ENCODE measurements around the gene HOXD3.

Gene HOXD3

DNA sequence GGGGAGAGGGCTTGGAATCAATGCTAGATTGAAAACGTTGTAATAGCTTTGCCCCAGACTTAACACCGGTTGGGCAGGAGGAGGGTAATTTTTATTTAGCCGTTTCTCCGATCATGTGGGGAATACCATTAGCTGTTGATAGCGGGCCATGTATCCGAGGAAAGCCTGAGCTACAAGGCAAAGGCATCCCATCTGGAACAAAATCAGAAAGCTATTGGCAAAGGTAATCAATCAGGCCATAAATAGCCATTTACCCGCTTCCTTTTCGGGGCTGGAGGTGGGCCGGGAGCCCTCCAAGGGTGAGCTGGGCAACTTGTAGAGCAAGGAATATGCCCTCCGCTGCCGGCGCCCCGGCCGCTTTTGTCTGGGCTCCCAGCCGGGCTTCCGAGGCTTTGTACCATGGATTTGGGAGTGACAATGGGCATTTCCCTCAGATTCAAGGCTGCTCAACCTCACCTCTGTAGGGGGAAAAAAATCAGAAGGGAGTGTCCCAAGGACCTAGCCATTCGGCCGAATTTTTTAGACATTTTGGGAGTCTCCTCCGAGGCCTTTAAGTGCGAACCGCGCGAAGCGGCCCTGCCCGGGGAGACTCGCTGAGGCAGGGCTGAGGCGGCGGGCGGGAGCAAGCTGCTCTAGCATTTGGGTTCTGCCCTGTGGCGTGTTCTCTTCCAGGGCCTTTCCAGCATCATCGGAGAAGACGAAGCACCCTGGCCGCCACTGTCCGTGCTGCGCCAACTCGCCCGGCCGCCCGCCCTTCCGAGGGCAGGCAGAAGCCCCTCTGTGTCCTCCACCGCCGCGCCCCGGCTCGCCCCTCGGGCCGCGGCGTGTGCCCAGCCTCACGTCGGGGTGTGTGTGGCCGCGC is 35.7 kb upstream of the HOXD3 start:
- DNase-seq (ENCODE audit: low read depth) = no peak

DNA sequence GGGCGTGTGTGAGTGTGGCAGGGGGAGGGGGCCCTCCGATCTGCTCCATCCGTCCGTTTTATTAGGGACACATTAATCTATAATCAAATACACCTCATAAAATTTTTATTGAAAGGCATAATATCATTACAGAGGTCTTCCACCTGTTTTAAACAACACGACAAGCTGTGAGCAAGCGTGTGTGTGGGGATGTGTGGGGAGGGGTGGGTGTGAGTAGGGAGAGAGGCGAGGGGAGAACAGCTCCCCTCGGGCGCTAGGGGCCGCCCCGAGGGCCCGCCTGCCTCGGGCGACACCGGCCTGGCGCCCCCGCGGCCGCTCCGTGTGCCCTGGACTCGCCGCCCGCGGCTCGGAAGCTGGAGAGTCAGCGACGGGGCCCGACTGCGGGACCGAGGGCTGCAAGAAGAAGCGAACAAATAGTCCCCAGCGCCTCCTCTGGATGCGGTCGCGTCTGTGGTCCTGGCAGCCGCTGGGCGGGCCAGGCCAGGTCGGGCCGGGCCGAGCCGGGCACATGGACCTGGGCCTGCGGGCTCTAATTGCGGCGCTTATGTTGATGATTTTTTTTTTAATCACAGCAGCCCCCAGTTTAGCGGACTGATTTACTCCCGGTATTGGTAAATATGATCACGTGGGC is 34.9 kb upstream of the HOXD3 start:
- DNase-seq (ENCODE audit: low read depth) = no peak

DNA sequence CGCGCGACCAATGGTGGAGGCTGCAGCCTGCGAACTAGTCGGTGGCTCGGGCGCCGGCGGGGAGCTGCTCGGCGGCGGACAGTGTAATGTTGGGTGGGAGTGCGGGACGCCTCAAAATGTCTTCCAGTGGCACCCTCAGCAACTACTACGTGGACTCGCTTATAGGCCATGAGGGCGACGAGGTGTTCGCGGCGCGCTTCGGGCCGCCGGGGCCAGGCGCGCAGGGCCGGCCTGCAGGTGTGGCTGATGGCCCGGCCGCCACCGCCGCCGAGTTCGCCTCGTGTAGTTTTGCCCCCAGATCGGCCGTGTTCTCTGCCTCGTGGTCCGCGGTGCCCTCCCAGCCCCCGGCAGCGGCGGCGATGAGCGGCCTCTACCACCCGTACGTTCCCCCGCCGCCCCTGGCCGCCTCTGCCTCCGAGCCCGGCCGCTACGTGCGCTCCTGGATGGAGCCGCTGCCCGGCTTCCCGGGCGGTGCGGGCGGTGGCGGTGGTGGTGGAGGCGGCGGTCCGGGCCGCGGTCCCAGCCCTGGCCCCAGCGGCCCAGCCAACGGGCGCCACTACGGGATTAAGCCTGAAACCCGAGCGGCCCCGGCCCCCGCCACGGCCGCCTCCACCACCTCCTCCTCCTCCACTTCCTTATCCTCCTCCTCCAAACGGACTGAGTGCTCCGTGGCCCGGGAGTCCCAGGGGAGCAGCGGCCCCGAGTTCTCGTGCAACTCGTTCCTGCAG is 34.3 kb upstream of the HOXD3 start, which contains the start of gene HOXD9:
HOXD9 (plus strand) TSS at position 37 of the 728 bp plus-strand sequence; CDS start at position 87, 50 bp downstream.
- DNase-seq (ENCODE audit: low read depth) = no peak

DNA sequence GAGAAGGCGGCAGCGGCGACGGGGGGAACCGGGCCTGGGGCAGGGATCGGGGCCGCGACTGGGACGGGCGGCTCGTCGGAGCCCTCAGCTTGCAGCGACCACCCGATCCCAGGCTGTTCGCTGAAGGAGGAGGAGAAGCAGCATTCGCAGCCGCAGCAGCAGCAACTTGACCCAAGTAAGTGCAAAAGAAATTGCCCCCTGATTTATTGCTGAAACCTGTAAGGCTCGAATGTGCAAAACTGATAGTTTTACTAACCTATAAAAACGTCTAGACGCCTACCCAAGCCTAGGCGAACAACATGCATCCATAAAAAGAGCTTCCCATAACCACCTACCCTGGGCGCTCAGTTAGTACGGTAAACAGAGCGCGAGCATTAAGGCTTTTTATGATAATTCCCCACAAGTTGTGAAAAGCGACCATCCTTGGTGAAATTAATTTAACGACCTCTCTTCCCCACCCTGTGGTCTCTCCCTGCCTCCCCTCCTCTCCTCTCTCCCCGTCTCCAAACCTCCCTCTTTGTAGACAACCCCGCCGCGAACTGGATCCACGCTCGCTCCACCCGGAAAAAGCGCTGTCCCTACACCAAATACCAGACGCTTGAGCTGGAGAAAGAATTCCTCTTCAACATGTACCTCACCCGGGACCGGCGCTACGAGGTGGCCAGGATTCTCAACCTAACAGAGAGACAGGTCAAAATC is 33.5 kb upstream of the HOXD3 start:
- DNase-seq (ENCODE audit: low read depth) = no peak

DNA sequence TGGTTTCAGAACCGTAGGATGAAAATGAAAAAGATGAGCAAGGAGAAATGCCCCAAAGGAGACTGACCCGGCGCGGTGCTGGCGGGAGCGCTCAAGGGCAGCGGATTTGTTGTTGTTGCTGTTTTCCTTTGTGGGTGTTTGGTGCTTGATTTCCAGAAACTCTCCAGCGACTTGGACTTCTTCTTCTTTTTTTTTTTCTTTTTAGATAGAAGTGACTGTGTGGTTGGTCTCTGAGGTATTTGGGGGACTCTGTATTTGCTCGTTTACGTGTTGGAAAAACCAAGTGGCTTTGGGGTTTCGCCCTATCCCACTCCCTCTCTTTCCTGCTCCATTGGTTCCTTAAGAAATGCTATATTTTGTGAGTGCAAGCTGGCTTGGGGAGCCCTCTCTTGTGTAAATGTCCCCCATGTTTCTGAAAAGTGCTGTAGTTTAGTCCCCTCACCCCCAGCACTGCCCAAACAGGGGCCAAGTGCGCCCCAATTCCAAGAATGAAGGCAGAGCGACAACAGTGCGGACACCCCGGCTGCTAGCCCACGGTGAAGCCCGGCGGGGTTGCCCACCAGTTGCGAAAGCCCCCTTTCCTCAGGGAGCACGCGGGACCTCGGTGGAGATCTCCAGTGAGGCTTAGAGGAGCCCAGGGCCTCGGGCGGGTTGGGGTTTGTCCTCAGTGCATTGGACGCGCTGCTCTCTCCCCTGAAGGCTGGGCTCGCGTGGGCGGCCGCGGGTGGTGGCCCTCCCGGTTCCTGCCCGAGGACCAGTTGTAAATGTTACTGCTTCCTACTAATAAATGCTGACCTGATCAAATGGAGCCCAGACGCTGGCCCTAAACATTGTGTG is 32.8 kb upstream of the HOXD3 start:
- no peak for DNase-seq (ENCODE audit: low read depth)

DNA sequence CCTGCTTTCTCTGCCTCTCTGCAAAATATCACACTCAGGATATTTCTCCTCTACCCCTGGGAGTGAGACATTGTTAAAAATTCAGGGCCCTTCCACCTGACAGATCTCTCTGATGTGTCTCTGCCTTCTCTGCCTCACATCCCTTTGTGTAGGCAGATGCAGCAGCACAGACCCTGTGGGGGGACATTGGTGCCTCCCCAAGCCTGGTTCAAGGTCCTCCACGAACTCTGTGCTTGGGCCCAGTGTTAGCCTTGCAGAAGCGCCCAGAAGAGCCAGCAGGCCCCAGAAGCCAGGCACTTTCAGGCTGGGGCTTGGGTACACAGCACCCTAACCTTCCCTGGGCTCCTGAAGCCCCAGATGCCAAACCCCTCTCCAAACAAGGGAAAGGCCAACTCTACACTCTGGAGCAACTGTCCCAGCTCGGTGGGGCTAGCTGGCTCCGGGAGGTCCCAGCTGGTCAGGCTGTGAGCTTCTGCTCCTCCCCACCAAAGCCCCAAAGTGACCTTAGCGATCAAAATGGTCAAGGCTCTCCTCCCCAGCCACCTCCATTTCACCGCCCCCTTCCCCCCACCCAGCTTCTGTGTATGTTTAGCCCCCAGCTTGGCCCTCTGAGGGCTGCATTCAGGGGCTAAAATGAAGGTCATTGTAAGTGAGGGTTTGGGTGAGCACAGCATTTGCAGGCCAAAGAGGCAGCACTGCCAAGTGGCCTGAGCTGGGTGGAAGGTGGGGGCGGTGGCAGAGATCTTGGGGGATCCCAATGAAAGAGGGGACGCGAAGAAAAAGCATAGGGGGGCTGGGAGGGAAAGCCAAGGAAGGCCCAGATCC is 31.9 kb upstream of the HOXD3 start:
- no peak for DNase-seq (ENCODE audit: low read depth)

DNA sequence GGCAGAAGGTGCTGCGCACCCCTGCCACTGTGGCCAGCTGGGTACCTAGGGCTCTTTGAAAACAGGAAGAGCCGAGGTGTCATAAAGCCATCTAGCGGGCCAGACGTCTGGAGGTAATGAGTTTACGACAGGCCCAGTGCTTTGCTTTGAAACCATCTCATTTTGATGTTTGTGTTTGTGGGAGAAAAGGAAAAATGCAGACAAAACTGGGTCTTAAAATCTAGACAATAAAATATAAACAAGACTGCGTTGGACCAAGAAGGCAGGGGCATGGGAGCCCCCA is 31.4 kb upstream of the HOXD3 start:
- DNase-seq (ENCODE audit: low read depth) = no peak

DNA sequence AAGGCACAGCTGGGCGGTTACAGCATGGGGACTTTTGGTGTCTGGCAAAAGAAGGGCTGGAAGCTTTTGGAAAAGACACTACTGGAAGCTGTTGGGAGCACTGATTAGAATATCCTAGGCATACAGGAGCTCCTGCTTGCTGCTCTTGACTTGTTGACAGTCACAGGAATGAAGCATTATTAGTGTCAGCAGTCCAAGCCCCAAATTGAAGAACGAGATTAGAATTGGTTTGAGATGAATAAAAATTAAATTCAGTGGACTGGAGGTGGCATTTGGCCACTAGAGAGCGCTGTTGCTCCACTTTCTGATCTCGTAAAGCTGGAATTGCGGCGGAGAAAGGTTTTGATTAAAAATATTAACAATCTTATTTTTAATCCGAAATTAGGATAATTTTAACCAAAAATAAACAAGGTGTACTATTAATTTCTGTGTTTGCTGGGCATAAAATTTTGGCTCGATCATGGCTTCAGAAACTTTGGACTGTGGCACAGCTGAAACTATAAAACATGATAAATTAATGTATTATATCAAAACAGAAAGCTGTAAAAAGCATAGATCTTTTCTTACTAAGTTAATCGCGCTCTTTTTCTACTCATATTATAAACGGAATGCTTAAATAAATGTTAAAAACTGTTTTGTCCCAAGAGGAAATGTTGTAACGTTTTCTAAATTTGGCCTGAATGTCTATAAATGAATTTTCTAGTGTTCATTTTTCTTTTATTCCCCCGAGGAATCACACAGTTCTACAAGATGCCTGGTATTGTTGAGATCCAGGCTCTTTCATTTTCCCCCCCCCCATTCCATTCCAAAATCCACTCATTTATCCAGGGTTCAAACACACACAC is 30.0 kb upstream of the HOXD3 start:
- peak; percentile 51 for DNase-seq (ENCODE audit: low read depth)

DNA sequence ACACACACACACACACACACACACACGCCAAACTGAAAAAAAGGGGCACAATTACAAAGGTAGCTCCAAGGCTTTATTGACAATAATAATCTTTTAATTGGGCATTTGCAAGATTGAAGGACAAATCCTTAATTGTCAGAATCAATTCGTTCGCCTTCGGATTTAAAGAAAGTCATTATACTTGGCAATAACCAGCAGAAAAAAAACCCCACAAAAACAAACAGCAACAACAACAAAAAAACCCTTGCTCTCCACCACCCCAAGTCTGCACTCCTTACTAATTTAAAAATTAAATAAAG is 29.4 kb upstream of the HOXD3 start:
- DNase-seq (ENCODE audit: low read depth) = no peak

DNA sequence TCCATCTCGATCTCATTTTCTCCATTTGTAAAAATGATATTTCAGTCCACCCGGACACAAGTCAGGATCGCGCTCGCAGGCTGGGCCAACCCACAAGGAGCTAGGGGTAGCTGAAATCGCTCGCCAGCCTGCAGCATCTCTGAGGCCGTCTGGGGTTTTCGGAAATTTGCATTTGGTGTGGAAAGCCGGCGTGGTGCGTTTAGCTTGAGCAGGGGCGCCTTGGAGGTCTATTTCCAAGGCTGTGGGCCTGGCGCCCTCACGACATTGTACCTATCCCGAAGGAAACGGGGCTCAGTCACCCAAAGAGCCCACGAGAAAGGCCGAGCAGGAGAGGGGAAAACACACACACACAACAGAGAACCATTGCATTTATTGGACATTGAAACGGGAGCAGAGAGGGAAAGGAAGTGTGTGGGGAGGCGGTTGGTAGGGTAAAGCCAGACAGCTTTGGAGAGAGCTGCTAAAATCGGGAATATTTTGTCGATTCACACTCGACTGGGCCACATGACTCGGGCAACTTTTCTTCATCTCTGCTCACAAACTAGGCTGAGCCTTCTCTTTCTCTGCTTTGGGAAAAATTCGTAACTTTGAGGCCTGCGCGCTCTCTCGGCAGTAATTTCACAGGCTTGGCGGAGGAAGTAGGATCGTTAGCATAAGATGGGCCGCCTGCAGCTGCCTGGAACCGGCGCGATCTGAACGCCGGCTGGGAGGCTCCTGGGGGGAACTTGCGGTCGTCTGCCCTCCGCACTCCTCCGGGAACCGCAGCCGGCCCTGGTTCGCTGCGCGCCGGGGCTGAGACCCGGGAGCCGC is 28.7 kb upstream of the HOXD3 start:
- DNase-seq (ENCODE audit: low read depth) = no peak

DNA sequence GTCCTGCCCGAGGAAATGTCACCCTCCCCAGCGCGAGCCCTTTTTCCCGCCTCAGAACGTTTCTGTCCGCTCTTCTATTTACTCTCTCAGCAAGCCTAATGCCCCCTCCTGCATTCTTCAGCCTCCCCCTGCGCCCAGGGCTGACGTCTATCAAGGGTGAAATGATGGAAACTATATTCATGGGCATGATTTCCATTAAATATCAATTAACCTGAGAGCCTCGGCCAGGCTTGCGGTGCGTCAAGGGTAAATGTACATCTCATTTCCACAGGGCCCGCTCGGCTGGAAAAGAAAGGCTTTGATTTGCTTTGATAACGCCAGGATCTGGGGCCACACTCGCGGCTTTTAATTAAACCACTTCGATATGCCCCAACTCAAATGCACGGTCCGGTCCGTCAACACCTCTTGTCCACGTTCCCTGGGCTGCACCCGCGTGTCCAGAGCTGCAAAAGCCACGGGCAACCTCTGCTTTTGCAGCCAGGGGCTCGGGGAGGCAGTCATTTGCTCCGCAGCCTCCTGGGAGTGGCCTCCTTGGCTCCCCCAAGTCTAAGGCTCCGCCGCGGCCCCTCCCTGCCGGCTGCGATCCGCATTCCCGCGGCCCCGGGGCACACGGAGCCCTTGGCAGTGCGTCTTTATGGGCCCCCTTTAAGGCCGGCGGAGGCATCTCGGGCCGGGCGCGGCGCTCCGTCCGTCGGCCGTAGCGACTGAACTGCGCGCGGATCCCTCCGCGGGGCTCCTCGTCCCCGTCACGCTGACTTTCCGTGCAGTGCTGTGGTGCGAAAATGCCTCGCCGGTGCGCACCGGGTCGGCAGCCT is 27.9 kb upstream of the HOXD3 start, which contains the start of gene HOXD8:
HOXD8 (plus strand) TSS at position 724 of the 815 bp plus-strand sequence. CDS start 662 bp downstream, outside the sequence.
- DNase-seq (ENCODE audit: low read depth) = no peak

DNA sequence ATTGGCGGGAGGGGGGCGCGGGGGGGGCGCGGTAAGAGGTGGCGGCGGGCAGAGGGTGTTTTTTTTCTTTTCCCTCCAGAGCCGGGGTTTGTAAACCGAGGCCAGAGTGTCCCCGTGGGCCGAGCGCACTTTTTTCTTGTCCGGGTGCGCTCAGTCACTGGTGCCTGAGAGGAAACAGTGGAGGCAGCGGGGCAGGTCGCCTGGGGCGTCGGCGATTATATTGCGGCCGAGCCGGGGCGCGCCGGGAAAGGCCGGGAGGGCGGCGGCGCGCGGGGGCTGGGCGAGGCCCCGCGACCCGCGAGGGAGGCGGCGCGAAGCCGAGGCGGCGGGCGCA is 27.3 kb upstream of the HOXD3 start:
- DNase-seq (ENCODE audit: low read depth) = no peak

DNA sequence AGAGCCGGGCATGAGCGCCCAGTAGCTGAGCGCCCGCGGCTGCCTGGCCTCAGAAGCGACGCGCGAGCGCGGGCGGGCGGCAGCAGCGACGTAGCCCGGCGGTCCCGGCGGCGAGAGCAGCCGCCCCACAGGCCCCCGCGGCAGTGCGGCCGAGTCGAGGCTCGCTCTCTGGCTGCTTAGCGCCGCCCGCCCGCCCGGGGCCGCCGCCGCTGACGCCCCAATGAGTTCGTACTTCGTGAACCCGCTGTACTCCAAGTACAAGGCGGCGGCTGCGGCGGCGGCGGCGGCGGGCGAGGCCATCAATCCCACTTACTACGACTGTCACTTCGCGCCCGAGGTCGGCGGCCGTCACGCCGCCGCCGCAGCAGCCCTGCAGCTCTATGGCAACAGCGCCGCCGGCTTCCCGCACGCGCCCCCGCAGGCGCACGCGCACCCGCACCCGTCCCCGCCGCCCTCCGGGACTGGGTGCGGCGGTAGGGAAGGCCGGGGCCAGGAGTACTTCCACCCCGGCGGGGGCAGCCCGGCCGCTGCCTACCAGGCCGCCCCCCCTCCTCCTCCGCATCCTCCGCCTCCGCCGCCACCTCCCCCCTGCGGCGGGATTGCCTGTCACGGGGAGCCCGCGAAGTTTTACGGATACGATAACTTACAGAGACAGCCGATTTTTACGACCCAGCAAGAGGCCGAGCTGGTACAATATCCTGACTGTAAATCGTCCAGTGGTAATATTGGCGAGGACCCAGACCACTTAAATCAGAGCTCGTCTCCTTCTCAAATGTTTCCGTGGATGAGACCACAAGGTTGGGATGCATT is 26.8 kb upstream of the HOXD3 start:
- no peak for DNase-seq (ENCODE audit: low read depth)

DNA sequence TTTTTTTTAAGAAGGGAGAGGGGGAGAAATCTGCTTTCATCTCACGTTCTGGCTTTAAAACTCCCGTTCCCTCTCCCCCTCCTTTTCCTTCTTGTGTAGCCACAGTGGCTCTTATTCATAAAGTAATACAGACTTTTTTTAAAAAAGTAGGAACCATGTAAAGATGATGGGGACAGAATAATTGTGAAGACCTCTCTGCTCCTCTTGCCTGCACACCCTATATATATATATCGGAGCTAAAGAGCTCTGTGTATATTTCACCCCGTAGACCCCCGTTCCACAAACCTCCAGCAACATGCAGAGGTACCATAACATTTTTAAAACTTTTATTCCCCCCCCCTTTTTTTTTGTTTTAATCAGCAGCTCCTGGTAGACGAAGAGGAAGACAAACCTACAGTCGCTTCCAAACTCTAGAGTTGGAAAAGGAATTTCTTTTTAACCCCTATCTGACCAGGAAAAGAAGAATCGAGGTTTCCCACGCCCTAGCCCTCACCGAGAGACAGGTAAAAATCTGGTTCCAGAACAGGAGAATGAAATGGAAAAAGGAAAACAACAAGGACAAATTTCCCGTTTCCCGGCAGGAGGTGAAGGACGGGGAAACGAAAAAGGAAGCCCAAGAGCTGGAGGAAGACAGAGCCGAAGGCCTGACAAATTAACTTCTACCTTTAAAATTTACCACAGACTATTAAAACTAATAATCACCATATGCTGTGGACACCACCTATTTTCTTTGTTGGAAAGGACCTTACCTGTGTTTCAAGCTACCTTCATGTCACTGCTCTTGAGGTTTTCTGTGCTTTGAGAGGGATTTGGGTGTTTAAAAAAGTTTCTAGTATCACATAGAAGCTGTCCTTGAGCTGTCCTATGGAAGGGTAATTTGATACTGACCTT is 25.9 kb upstream of the HOXD3 start:
- DNase-seq (ENCODE audit: low read depth) = no peak

DNA sequence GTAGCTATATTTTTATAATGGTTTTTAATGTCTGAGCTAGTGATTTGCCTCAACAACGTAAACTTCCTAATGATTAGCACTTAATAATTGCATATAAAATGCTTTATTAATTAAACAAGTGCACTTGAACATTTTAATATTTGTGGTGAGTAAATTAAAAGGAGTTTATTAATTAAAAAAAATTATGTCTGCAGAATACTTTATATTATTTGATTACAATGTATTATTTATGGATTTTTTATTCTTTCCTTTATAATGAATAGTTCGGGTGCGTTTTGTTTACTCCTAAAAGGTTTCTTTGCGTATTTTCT is 25.3 kb upstream of the HOXD3 start:
- DNase-seq (ENCODE audit: low read depth) = no peak
